HG03575 (cell line): Measurements from ENCODE around the gene RNPEP.

Source experiments
- ATAC-seq: cut with Tn5 transposase; IDR thresholded peaks from one replicate; pipeline ENCODE4 v1.9.1; 2021; ENCODE audit not compliant: unreplicated experiment, insufficient number of reproducible peaks, low FRiP score; ENCODE audit errors: extremely low read depth

Gene RNPEP

GRCh38 chr1:202005958-202006357 is 23.5 kb downstream of the RNPEP start:
- ATAC-seq: no peak

- no peak for ATAC-seq
Measured at GRCh38 chr1:202007304-202007703, 24.9 kb downstream of the RNPEP start.

GRCh38 chr1:202007805-202008489 is 25.5 kb downstream of the RNPEP start:
- no peak for ATAC-seq

- no peak for ATAC-seq
Measured at GRCh38 chr1:202009326-202010179, 27.1 kb downstream of the RNPEP start.

GRCh38 chr1:202010180-202011015 is 27.9 kb downstream of the RNPEP start, which contains the start of gene ELF3:
TSS of gene ELF3 (plus strand) at chr1:202010587. CDS start at chr1:202011137, 550 bp downstream.
- no peak for ATAC-seq

- no peak for ATAC-seq
Measured at GRCh38 chr1:202011994-202012393, 29.5 kb downstream of the RNPEP start.

GRCh38 chr1:202012544-202013478 is 30.4 kb downstream of the RNPEP start:
- no peak for ATAC-seq

GRCh38 chr1:202013603-202014002 is 31.2 kb downstream of the RNPEP start:
- ATAC-seq: no peak

GRCh38 chr1:202014060-202014459 is 31.6 kb downstream of the RNPEP start:
- no peak for ATAC-seq

- no peak for ATAC-seq
Measured at GRCh38 chr1:202014915-202015661, 32.6 kb downstream of the RNPEP start.

GRCh38 chr1:202015662-202015937 is 33.2 kb downstream of the RNPEP start:
- ATAC-seq: no peak

GRCh38 chr1:202016022-202016810 is 33.8 kb downstream of the RNPEP start:
- no peak for ATAC-seq

- ATAC-seq: no peak
Measured at GRCh38 chr1:202016811-202017748, 34.6 kb downstream of the RNPEP start.

GRCh38 chr1:202017749-202018467 is 35.5 kb downstream of the RNPEP start:
- ATAC-seq: no peak

- no peak for ATAC-seq
Measured at GRCh38 chr1:202018468-202019234, 36.2 kb downstream of the RNPEP start.
